NK-92 treated with Interleukin-12 subunit alpha and Interleukin-12 subunit beta, amount 100 ng/mL, for 24 hours (cell line): ENCODE results near the gene EAF2.
"Not testable (repeated sequence)": the region's sequence is repeated elsewhere in the genome, so short reads cannot be mapped to it uniquely, and the experiment has no call there.

Experiments
- DNase-seq: peaks from one replicate; lab custom pipeline; 2025; lab: John Stamatoyannopoulos, UW

The EAF2 gene

DNA sequence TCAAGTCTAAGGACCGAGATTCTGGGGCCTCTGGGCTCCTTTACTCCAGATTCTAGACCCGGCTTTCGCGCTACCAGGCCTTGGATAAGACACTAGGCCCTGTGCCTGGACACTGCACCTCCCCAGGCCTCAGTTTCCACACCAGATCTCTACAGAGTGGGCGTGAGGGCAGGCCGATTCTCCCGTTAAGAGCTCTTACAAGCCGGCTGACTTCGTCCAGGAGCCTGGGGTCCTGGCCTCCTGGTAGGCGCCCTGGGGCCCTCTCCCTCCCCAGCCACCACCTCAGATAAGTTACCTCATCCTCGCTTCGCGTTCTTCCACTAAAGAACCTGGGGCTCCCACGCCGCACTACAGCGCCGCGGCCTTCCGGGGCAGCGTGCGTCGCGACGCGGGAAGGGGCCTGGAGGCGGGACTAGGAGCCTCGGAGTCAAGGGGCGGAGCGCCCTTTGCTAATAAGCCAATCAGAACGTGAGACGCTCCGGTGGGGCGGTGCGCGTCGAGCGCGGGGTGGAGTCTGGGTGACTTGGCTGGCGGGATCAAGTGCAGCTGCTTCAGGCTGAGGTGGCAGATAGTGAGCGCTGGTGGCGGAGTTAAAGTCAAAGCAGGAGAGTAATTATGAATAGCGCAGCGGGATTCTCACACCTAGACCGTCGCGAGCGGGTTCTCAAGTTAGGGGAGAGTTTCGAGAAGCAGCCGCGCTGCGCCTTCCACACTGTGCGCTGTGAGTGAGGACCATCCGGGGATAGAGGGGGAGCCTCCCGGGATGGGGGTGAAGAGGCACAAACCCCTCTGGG lies at the start of gene EAF2, which contains the start of gene IQCB1:
Gene EAF2, plus strand, starts transcription at position 539 of the 794 bp plus-strand sequence. Its CDS starts 77 bp downstream, at position 616.
Gene IQCB1, minus strand, starts transcription at position 390 of the 794 bp plus-strand sequence. CDS start 6,100 bp downstream, outside the sequence.
- DNase-seq, result peak; percentile 91

- no peak for DNase-seq
Measured at GRCh38 chr3:121786485-121786884, 48.5 kb upstream of the EAF2 start.

- DNase-seq, result no peak
Measured at GRCh38 chr3:121793078-121793477, 41.9 kb upstream of the EAF2 start.

DNA sequence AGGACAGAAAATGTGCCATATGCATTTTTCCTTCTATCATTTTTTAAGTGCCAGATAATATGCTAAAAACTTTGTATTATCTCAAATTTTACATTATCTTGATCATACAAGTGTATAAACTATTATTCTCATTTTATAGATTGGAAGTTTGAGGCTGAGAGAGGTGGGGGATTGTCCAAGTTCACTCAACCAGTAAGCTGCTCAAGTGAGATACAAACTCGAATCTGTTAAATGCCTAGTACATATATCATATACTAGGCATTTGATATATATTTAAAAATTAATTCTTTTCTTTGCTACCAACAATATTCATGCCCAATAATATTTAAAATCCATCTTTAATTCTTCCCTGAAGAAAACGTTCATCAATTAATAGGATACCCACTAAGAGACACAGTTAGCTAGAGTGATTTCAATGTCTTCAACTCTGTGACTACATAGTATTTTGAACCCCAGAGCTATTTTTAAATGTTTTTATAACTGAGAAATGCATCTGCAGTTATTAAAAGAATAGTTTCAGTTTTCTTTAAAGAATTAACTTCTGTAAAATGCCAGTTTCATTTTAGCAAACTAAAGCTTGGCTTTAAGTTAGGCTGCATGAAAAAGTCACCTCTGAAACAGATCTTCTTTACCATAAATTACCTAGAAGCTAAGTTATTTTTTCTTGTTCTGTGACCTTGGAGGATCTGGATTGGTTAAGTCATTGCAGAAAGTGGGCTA lies 40.6 kb upstream of the EAF2 start:
- DNase-seq, result no peak

GRCh38 chr3:121796970-121797369 lies 38.0 kb upstream of the EAF2 start:
- DNase-seq, result no peak

GRCh38 chr3:121800906-121801305 lies 34.1 kb upstream of the EAF2 start:
- no peak for DNase-seq

GRCh38 chr3:121803771-121804320 lies 31.2 kb upstream of the EAF2 start:
- no peak for DNase-seq

- DNase-seq, result no peak
Measured at GRCh38 chr3:121809249-121809648, 25.8 kb upstream of the EAF2 start.

DNA sequence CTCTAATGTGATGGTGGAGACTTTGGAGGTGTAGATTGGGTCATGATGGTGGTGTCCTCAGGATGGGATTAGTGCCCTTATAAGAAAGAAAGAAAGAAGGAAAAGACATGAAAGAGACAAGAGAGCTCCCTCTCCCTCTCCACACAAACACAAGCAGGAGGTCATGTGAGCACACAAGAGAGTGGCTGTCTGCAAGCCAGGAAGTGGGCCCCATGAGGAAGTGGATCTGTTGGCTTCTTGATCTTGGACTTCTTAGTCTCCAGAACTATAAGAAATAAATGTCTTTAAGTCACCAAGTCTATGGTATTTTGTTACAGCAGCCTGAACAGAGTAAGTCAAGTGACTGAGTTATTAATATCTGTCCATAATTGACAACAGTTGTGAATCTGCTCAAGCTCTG lies 17.3 kb upstream of the EAF2 start:
- no peak for DNase-seq

- no peak for DNase-seq
Measured at GRCh38 chr3:121818578-121818977, 16.4 kb upstream of the EAF2 start.

DNA sequence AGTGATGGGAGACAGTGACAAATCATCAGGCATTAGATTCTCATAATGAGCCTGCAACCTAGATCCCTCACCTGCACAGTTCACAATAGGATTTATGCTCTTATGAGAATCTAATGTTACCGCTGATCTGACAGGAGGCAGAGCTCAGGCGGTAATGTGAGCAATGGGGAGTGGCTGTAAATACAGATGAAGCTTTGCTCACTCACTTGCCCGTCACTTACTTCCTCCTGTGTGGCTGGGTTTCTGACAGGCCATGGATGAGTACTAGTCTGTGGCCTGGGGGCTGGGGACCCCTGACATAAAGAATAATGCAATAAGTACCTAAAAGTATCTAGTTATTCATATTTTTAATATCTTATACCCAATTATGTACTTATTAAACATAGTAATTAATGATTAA lies 15.8 kb upstream of the EAF2 start:
- DNase-seq, result no peak

GRCh38 chr3:121821421-121822199 lies 13.4 kb upstream of the EAF2 start:
- no peak for DNase-seq

- DNase-seq, result no peak
Measured at GRCh38 chr3:121822973-121823372, 12.0 kb upstream of the EAF2 start.

DNA sequence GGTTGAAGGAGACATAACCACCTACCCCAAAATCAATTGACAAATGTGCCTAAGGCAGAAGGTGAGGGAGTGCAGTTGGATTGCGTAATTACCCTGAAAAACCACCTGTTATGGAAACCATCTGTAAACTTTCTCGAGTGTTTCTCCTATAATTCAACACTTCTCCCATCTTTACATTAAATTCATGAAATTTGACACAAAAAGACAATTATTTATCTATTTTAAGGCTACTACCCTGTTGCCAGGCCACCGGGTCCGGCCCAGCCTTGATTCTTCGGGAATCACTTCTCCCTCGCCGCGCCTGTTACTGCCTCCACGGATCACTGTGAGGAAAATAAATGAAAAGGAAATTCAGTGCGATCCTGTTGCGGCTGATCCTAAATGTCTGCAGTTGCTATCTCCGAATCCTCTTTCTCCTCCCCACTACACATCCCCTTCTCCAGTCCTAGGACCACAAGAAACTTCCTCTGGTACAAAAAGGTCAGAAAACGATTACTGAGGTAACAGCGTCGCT lies 795 bp upstream of the EAF2 start:
- no peak for DNase-seq

GRCh38 chr3:121835465-121835801 lies 424 bp downstream of the EAF2 start:
- no peak for DNase-seq

GRCh38 chr3:121836064-121836463 lies 1.1 kb downstream of the EAF2 start:
- no peak for DNase-seq

DNA sequence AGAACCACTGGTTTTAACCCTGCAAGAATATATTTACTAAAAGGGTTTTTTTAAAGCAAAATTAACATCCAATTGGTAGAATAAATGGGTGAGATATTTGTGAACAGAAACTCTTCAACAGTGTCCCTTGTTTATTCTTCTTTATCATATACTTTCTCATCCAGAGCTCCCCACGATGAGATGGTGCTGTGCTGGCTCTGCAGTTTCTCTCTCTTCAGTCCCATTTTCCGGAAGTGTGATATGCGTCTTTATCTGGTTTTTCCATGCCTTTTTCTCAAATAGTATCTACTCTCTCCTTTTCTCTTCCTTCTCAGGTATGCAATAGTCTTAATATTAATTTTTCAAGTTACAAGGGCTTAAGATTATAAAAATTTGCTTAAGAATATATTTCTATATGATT lies 1.5 kb downstream of the EAF2 start:
- DNase-seq, result no peak

DNA sequence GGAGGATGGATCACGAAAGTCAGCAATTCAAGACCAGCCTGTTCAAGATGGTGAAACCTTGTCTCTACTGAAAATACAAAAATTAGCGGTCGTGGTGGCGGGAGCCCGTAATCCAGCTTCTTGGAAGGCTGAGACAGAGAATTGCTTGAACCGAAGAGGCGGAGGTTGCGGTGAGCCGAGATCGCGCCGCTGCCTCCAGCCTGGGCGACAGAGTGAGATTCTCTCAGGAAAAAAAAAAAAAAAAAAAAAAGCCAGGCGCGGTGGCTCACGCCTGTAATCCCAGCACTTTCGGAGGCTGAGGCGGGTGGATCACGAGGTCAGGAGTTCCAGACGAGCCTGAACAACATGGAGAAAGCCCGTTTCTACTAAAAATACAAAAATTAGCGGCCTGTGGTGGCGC lies 5.0 kb downstream of the EAF2 start:
- DNase-seq, result no peak

DNA sequence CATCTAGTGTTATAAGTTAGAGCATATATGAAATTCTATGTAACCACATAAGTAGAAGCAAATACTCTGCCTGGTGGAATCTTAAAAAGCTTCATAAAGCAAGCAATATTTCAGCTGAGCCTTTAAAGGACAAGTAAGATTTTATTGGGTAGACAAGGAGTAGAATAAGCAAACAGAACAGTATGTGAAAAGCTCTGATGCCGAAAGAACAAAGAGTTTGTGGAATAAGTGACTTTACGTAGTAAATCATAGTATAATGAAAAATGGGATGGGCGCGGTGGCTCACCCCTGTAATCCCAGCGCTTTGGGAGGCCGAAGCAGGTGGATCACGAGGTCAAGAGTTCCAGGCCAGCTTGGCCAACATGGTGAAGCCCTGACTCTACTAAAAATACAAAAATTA lies 9.9 kb downstream of the EAF2 start:
- no peak for DNase-seq

DNA sequence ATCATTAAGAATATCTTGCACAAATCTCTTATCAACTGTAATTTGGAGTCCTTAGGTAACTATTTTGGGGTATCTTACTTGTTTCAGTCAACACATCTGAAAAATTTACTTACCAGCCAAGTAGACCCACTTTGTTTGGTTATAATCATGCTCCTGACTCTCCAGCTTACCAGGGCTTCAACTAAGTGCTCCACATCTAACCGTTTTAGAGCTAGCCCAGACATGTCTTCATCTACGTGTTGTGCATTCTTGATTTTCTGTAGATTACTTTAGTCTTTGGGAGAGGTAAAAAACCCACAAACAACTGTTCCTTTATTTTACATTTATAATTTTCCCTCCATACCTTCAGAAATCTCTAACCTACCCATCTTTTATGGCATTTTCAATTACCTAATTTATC lies 17.2 kb downstream of the EAF2 start:
- no peak for DNase-seq

DNA sequence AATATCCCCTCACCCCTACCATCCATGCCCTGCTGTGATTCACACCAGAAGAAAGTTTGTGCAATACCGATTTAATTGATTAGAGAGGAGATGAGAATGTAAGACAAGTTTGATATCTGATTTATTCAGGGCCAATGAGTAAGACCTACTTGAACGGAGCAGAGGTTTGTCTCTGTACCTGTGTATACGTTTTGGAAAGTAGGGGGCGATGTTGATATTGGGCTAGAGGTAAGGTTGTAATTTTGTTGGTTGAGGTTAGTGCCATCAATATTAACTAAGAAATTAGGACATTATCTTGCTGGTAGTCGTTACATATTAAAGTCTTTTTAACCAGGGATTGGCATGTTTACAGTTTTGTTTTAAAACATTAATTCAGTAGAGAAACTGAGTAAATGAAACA lies 20.5 kb downstream of the EAF2 start:
- DNase-seq, result no peak

DNA sequence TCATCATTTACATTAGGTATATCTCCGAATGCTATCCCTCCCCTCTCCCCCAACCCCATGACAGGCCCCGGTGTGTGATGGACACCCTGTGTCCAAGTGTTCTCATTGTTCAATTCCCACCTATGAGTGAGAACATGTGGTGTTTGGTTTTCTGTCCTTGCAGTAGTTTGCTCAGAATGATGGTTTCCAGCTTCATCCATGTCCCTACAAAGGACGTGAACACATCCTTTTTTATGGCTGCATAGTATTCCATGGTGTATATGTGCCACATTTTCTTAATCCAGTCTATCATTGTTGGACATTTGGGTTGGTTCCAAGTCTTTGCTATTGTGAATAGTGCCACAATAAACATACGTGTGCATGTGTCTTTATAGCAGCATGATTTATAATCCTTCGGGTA lies 22.8 kb downstream of the EAF2 start:
- not testable (repeated sequence) for DNase-seq
